Esophagus mucosa (tissue), 1 donor: Measurements from ENCODE around the gene CPEB1. TPM values are rescaled to one million over a fixed set of nuclear protein-coding genes. Genes with fewer than 3 reads are reported as not detected.
"Not testable (repeated sequence)": the region's sequence is repeated elsewhere in the genome, so short reads cannot be mapped to it uniquely, and the experiment has no call there.

Experiments used
- ATAC-seq: fragments of 200-7000 bp; cut with Tn5 transposase; one replicate; pipeline ENCODE4 v1.9.1; 2020
- total RNA-seq: library from RNA; stranded (reverse); gene quantifications from one replicate; pipeline ENCODE4 v1.2.4, GENCODE V29; 2023
- donor health status: DM: yes; HTN: yes; CAD: no.

The CPEB1 gene
- total RNA-seq, 1 donor from 2014 or later: 0.12 TPM

DNA sequence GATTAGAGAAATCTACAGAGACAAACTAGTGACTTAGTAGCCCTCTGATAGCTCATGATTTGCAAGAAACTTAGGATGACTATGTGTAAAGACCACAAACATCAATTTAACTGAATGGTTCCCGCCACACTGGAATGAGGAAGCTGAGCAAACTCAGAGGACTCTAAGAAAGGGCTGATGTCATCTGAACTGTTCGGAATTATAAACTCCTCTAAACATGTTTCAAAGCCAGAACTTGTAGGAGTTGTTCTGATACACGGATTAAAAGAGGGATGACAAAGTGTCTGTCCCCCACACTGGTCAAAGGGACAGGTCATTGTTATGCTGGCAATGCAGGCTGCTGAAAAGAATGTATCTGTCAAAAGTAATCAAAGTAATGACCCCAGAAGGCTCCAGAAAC lies 141.3 kb downstream of the CPEB1 start:
- peak; percentile 71 for ATAC-seq

DNA sequence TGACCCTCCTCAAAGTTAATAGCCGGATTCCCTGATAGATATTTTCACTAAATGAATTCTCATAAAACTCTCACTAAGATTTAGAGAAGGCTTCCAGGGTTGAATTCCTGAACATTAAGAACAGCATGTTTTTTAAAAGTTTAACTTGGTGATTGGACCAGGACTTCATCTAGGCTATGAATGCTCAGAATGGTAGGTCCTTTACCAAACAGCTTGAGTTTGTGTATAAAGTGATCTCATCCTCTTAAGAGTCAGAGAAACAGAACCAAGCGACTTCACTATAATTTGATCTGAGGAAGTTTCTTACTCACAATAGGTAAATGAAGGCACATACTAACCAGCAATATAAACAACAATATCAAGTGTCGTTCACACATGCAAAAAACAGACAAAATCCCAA lies 143.1 kb downstream of the CPEB1 start:
- ATAC-seq: not testable (repeated sequence)

DNA sequence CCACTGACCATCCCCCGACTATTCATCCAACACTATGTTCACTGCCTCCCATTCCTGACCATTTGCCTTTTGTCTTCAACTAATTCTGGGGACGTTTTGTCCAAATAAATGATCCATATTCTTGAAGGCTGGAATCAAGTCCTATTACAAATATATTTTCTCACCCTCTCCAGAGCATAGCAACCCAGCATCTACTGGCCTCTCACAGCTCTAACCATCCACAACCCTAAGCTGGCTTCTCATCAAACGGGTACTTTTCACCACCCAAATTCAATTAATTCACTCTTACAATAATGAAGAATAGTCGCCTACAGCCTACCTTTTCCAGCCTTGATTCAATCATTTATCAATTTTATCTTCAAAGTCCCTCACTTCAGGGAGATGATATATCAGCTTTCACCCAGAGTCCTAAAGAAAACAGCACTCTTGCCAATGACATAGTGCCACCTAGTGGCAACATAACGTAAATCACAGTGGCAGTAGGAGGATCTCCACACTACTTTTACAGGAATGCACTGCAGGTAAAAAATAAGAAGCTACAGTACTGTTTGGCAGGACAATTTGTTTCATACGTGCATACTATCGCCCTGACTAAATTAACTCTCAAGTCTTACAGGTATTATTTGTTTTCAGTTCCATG lies 144.3 kb downstream of the CPEB1 start:
- peak; percentile 71 for ATAC-seq

DNA sequence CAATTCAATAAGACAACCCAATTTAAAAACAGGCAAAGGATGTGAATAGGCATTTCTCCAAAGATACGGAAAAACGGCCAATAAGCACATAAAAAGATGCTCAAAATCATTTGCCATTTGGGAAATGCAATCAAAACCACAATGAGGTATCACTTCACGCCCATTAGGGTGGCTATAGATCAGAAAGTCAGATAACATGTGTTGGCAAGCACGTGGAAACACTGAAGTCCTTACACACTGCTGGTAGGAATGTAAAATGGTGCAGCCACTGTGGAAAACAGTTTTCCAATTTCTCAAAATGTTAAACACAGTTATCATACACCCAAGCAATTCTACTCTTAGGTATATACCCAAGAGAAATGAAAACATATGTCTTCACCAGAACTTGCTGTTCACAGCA lies 146.4 kb downstream of the CPEB1 start:
- not testable (repeated sequence) for ATAC-seq

DNA sequence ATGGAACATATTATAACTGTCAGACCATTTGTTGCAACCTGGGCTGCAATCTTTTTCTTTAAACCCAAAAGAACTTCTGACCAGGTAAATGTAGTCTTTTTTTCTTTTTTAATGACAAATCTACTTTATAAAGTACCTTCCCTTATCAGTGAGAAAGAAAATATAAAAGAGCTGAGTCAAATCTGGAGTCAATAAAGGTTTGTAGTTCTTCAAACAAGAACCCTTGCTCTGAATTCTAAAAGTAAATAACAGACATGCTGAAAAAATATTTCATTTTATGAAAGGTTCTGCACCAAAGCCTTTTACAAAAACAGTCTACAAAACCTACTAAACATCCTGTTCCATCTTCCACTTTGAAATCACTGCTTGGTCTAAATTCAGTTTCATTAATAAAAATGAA lies 149.2 kb downstream of the CPEB1 start:
- not testable (repeated sequence) for ATAC-seq

Other genes with a start within 250 kb of the CPEB1 start
- 6.1 TPM for gene GOLGA6L9, start 217.5 kb downstream of the CPEB1 start, total RNA-seq
- gene RPS17, start 106.9 kb downstream of the CPEB1 start, total RNA-seq: 2,071 TPM
- gene AP3B2, start 62.5 kb upstream of the CPEB1 start, total RNA-seq: 0.88 TPM
- not detected for gene FSD2, start 158.7 kb upstream of the CPEB1 start, total RNA-seq
- gene WHAMM, start 162.3 kb upstream of the CPEB1 start, total RNA-seq: 4.0 TPM